Loucy (cell line): ENCODE data around the gene HOXA3.

ENCODE experiments used
- CTCF ChIP-seq: fragments of 200-600 bp; sonication (generic); conservative IDR thresholded peaks from 2 replicates; pipeline ENCODE4 v1.5.1; 2014; ENCODE audit warnings: mild to moderate bottlenecking, antibody characterized with exemption, low read length
- EZH2phosphoT487 ChIP-seq: fragments of 200-600 bp; IDR thresholded peaks from 2 replicates; pipeline ENCODE4 v1.6.1; 2018; ENCODE audit warnings: antibody characterized with exemption, mild to moderate bottlenecking, moderate library complexity, borderline replicate concordance

- no peak for TF ChIP-seq CTCF
- no peak for TF ChIP-seq EZH2phosphoT487
Observed at GRCh38 chr7:27172823-27173510, 20.6 kb upstream of the HOXA3 start.
